OCI-LY3 (cell line): ENCODE results near the gene PSG6.
"Not testable (repeated sequence)": the region's sequence is repeated elsewhere in the genome, so short reads cannot be mapped to it uniquely, and the experiment has no call there.

Source experiments
- EZH2phosphoT487 ChIP-seq: fragments of 200-600 bp; shearing (Covaris generic); IDR thresholded peaks from 2 replicates; pipeline ENCODE4 v1.6.1; 2018; ENCODE audit warnings: antibody characterized with exemption, mixed run types, low read depth
- TF ChIP-seq, protein P1 (sequence below): fragments of 200-600, 300-600 bp; sonication (generic); IDR thresholded peaks from 2 replicates; pipeline ENCODE4 v1.5.1; 2014; ENCODE audit warnings: antibody characterized with exemption, low read length, low read depth

GRCh38 chr19:42899674-42900073 lies 18.0 kb downstream of the PSG6 start:
- TF ChIP-seq, protein P1, sequence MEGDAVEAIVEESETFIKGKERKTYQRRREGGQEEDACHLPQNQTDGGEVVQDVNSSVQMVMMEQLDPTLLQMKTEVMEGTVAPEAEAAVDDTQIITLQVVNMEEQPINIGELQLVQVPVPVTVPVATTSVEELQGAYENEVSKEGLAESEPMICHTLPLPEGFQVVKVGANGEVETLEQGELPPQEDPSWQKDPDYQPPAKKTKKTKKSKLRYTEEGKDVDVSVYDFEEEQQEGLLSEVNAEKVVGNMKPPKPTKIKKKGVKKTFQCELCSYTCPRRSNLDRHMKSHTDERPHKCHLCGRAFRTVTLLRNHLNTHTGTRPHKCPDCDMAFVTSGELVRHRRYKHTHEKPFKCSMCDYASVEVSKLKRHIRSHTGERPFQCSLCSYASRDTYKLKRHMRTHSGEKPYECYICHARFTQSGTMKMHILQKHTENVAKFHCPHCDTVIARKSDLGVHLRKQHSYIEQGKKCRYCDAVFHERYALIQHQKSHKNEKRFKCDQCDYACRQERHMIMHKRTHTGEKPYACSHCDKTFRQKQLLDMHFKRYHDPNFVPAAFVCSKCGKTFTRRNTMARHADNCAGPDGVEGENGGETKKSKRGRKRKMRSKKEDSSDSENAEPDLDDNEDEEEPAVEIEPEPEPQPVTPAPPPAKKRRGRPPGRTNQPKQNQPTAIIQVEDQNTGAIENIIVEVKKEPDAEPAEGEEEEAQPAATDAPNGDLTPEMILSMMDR: not testable (repeated sequence)
- not testable (repeated sequence) for TF ChIP-seq EZH2phosphoT487
